HG03025 (cell line): ENCODE measurements around the gene C1orf94.

Experiments used
- ATAC-seq: cut with Tn5 transposase; IDR thresholded peaks from one replicate; pipeline ENCODE4 v1.9.1; 2021; ENCODE audit warnings: mild to moderate bottlenecking, moderate library complexity; ENCODE audit not compliant: unreplicated experiment, low FRiP score

C1orf94 gene

DNA sequence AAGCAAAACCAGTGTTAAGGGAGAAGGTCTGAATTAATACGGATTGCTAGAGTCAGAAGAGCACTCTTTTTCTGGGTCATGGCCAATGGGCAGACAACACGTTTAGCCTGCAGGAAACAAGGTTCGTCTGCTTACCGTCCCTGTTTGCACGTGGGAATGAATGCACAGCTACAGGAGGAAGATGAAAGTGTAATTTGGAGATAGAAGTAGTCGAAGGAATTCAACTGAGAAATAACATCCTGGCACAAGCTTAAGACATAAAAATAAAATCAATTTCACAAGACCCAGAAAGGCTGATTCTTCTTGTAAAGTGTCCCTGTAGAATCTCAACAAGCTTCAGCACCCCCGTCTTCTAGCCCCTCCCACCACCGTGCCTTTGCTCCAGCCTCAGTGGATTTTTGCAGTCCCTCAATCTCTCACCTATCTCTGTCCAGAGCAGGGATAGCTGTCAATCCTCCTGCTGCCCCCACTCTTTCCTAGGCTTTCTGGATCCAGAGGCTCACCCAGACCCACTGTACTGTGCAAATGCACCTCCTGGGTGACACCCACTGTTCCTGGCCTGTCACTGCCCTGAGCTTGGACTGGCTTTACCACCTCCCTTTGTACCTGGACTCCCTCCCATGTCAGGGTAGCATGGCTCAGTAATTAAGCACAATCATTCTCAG lies 60.6 kb downstream of the C1orf94 start:
- no peak for ATAC-seq

DNA sequence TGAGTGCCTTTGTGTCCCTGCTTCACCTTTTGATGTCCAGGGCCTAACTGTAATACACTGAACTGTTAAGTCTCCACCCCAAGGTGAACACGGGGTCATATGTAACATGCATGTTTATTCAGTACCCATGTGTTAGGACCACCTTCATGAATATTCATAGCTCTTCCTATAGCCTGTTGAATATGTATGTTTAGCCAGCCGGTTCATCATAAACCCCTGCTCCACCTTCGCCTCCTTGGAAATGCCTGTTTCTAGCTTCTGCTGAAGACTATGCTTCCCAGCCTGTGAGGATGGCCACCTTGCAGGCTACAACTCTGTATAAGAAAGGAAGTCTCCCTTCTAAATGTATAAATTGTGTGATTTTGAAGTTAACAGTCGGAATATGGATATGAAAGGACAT lies 69.3 kb downstream of the C1orf94 start:
- no peak for ATAC-seq

DNA sequence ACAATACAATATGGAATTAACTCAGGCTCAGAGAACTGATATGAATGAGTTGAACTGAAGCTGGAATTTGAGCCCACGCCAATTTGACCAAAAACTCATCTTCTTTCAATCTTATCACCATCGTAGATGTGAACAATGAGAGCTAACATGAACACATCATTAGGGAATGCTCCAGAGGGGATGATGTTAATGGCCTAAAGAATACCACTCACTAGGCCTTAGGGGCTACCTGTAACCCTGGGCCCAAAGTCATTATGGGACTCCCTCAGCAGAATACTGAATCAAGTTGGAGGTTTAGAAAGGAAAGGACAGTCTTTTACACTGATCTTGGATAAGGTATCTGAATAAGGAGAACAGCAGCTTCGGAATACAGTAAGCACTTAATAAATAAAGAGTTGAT lies 73.6 kb downstream of the C1orf94 start:
- no peak for ATAC-seq

DNA sequence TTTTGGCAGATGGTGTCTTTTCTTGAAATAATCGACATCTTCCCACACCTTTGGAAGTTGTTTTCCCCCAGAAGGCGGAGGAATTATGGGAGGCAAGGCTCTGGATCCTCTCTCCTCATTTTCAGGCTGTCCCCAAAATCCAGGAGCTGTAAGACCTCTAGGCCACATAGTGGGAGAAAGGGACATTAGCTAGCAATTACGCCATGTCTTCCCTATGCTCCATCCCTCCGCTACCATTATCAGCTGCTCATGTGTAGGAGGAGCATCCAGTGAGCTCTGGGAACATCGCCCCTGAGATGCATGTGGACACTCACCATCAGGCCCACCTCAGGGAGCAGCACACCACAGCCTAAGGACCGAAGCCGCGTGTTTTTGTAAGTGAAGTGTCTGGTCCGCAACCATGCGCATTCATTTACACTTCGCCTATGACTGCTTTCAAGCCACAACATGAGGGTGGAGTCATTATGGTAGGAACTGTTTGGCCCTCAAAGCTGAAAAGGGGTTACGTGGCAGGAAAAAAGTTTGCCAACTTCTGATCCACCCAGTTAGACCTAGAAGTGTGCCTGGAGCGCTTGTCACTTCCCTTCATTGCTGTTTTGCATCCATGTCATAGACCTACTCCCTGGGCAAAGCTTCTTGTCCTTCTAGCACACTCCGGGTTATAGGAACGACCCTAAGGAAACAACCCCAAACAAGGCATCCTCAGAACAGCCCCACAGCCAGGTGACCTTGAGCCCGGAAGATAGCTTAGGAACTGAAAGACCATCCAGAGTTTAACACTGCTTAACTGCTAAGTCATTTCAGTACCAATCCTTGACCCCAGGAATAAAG lies 85.5 kb downstream of the C1orf94 start:
- ATAC-seq, result no peak

DNA sequence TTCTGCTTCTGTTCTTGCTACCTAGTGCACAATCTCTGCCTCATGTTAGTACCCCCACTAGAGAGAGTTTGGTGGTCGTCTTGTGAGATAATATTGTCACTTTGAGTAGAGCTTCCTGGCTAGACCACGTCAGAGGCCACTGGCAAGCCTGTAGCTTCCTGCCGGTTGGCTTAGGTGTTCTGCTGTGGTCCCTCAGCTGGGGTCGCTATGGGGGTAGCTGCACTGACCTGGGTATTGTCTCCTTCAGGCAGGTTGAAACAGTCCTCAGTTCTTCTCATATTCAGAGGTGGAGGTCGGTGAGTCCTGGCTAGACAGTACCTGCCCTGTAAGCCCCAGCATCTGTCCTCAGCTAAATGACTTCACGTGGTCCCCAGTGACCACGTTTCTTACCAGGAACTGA lies 86.2 kb downstream of the C1orf94 start:
- no peak for ATAC-seq

GRCh38 chr1:34263406-34263805 lies 86.7 kb downstream of the C1orf94 start:
- no peak for ATAC-seq

GRCh38 chr1:34265396-34265795 lies 88.7 kb downstream of the C1orf94 start:
- no peak for ATAC-seq

DNA sequence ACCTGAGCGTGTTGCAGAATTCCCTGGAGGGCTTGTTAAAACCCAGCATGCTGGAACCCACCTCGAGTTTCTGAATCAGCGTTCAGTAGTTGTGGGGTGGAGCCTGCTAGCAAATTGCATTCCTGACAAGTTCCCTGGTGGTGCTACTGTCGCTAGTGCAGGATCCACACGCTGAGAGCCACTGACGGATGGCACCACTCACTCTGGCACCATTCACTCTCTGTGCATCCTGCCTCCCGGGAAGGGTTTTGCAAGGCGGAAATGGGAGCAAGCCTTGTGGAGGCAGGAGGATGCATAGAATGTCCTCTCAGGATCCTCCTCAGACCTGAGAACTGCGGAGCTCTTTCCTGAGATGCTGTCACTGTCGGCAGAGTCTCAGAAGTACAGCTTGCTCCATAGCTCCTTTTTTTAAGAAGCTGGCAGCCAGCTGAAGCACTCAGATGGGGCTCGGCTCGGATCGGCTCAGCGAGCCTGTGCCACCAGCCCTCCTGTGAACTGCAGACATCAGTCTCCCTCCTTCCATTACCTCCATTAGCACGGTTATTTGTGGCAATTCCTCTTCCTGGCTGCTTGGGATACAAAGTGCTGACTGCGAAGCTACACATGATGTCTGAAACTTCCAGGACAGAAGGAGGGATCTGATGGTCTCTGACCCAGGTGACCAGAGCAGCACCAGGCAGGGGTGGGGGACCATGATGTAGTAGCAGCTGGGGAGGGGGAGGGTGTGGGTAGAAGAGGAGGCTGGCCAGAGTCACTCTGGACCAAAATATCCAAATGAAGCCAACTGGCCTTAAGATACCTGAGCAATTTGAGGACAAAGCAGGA lies 89.6 kb downstream of the C1orf94 start:
- no peak for ATAC-seq

- ATAC-seq, result no peak
Observed at GRCh38 chr1:34267326-34267725, 90.6 kb downstream of the C1orf94 start.

DNA sequence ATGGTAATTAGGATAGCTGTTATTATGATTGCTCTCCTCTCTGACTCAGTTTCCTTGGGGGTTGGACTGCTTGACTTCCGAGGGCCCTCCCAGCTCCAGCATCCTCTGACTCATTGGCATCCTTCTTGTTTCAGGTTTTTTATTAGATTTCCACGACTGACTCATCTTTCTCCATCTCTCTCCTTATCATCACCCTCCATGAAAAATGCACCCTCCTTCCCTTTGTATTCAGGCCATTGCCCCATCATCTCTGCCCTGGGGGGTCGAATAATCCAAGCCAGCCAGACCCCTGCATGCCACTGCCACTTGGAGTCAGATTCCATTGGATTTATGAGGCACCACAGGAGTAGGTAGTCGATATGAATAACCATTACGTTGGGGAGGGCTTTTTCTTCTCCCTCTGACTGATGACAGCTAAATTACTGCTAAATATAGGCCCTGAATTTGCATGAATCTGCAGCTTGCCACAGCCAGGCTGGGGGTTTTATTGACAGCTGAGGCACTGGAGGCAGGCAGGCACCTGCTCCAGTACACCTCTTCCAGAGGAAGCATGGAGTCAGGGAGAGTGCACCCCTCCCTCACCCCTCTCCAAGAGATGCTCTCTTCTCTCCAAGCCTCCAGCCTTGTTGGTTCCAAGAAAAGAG lies 91.7 kb downstream of the C1orf94 start:
- ATAC-seq, result no peak
